Endothelial cell of umbilical vein (primary cell): ENCODE data around the gene CAPN12. TPM values are rescaled to one million over a fixed set of nuclear protein-coding genes. Genes with fewer than 3 reads are reported as not detected.

Experiments used
- BruUV-seq: library from RNA; stranded (reverse); fragments of 400-500 nt; replicated peaks from 2 replicates; lab custom pipeline; 2021; lab: Mats Ljungman, UMichigan
- CTCF ChIA-PET: fragments of 300-600, 350-600 bp; sonication (Branson Sonifier 250); formaldehyde crosslinking; loops from one replicate; lab custom pipeline; 2021; ENCODE audit warnings: antibody characterized with exemption, inconsistent platforms; lab: Charles Lee
- POLR2A ChIA-PET: fragments of 300-600, 350-600 bp; sonication (Branson Sonifier 250); formaldehyde crosslinking; loops from one replicate; lab custom pipeline; 2021; ENCODE audit warnings: antibody characterized with exemption, inconsistent platforms; lab: Charles Lee
- DNase-seq: peaks from one replicate; pipeline ENCODE4 v3.0.0-alpha.2; 2011; ENCODE audit warnings: low read depth, low spot score
- FAIRE-seq: peaks from 2 replicates; lab custom pipeline; 2011; peaks lifted over from hg19 to GRCh38; lab: Jason Lieb, UNC
- H2AFZ ChIP-seq: 2 replicates; pipeline ENCODE4 v1.6.0; 2012; ENCODE audit warnings: low read depth, low read length, control low read depth, inconsistent platforms
- H3K27ac ChIP-seq: 2 replicates; pipeline ENCODE4 v1.5.1; 2011; ENCODE audit warnings: low read depth, mild to moderate bottlenecking, control low read depth, low read length, moderate library complexity; ENCODE audit not compliant: insufficient read depth
- H3K27me3 ChIP-seq, 2 experiments: 2 replicates each; pipeline versions ENCODE4 v1.6.0 to v1.6.1; 2011; ENCODE audit warnings: low read length in 2 of 2, mixed read lengths in 1 of 2; ENCODE audit not compliant: control insufficient read depth in 2 of 2, insufficient read depth in 2 of 2
- H3K36me3 ChIP-seq, 2 experiments: 2 replicates in 1 of 2; 3 replicates in 1 of 2; pipeline ENCODE4 v1.5.1; 2011; ENCODE audit warnings: low read length in 2 of 2, mild to moderate bottlenecking in 1 of 2, moderate library complexity in 1 of 2; ENCODE audit not compliant: control insufficient read depth in 2 of 2, insufficient read depth in 2 of 2; ENCODE audit errors: extremely low read depth in 1 of 2
- H3K4me1 ChIP-seq: 3 replicates; pipeline ENCODE4 v1.5.1; 2011; ENCODE audit warnings: mild to moderate bottlenecking, low read length; ENCODE audit not compliant: control insufficient read depth, insufficient read depth; ENCODE audit errors: extremely low read depth
- H3K4me2 ChIP-seq: 2 replicates; pipeline ENCODE4 v1.6.1; 2011; ENCODE audit warnings: low read length, control low read depth, mixed read lengths; ENCODE audit not compliant: insufficient read depth
- H3K4me3 ChIP-seq, 3 experiments: fragments of 200-600 bp in 1 of 3; sonication (generic), shearing (Covaris generic) in 1 of 3; replicated peaks in 1 of 3; 2 replicates each; pipeline ENCODE4 v1.5.1; 2011 to 2016; ENCODE audit warnings: control low read depth in 3 of 3, low read length in 3 of 3, mild to moderate bottlenecking in 2 of 3, inconsistent platforms in 1 of 3, low read depth in 1 of 3, moderate library complexity in 1 of 3; ENCODE audit not compliant: insufficient read depth in 1 of 3
- H3K79me2 ChIP-seq: 2 replicates; pipeline ENCODE4 v1.6.0; 2012; ENCODE audit warnings: low read length, inconsistent platforms; ENCODE audit not compliant: control insufficient read depth, insufficient read depth
- H3K9ac ChIP-seq: replicated peaks from 2 replicates; pipeline ENCODE3; 2011; ENCODE audit warnings: low read length, control low read depth; ENCODE audit not compliant: insufficient read depth; ENCODE audit errors: extremely low read depth
- H3K9me1 ChIP-seq: replicated peaks from 3 replicates; pipeline ENCODE4 v1.6.0; 2011; ENCODE audit warnings: mild to moderate bottlenecking, low read length; ENCODE audit not compliant: control insufficient read depth, insufficient read depth; ENCODE audit errors: extremely low read depth
- H3K9me3 ChIP-seq: replicated peaks from 2 replicates; pipeline ENCODE4 v1.5.1; 2012; ENCODE audit warnings: low read length, inconsistent platforms; ENCODE audit not compliant: control insufficient read depth, insufficient read depth
- H4K20me1 ChIP-seq: replicated peaks from 2 replicates; pipeline ENCODE3; 2011; ENCODE audit warnings: mild to moderate bottlenecking, low read length; ENCODE audit not compliant: control insufficient read depth, insufficient read depth; ENCODE audit errors: extremely low read depth
- CTCF ChIP-seq, 2 donors: IDR thresholded peaks; 1 replicate in 1 of 2; 2 replicates in 1 of 2; pipeline ENCODE4 v1.5.1; 2011; ENCODE audit warnings: low read length in 2 of 2, mild to moderate bottlenecking in 2 of 2, moderate library complexity in 2 of 2, control low read depth in 1 of 2, inconsistent platforms in 1 of 2, low read depth in 1 of 2; ENCODE audit not compliant: insufficient read depth in 1 of 2; ENCODE audit errors: extremely low read depth in 1 of 2
- EZH2 ChIP-seq: IDR thresholded peaks from 2 replicates; pipeline ENCODE4 v1.6.1; 2012; ENCODE audit warnings: borderline replicate concordance, low read depth, mild to moderate bottlenecking, moderate library complexity, low read length, inconsistent platforms; ENCODE audit not compliant: severe bottlenecking
- FOS ChIP-seq: IDR thresholded peaks from 2 replicates; pipeline ENCODE4 v1.6.1; 2011; ENCODE audit warnings: mild to moderate bottlenecking, low read length, moderate library complexity, borderline replicate concordance; ENCODE audit not compliant: insufficient read depth
- GATA2 ChIP-seq: IDR thresholded peaks from 2 replicates; pipeline ENCODE4 v1.7.0; 2011; ENCODE audit warnings: low read depth, mild to moderate bottlenecking, moderate library complexity, mixed read lengths, low read length; ENCODE audit not compliant: insufficient read length, insufficient read depth
- JUN ChIP-seq: IDR thresholded peaks from 2 replicates; pipeline ENCODE4 v1.6.1; 2011; ENCODE audit warnings: borderline replicate concordance, low read depth; ENCODE audit not compliant: insufficient read length, insufficient read depth
- MYC ChIP-seq: IDR thresholded peaks from one replicate; pipeline ENCODE4 v1.6.1; 2011; ENCODE audit warnings: mild to moderate bottlenecking, low read depth, low read length
- POLR2A ChIP-seq: IDR thresholded peaks from 2 replicates; pipeline ENCODE4 v1.6.1; 2012; ENCODE audit warnings: low read depth, mild to moderate bottlenecking, control low read depth, low read length
- POLR2AphosphoS5 ChIP-seq: IDR thresholded peaks from 2 replicates; pipeline ENCODE4 v1.6.1; 2012; ENCODE audit warnings: low read depth, mild to moderate bottlenecking, control low read depth, low read length, moderate library complexity; ENCODE audit not compliant: insufficient read depth
- dilution Hi-C: fragments of 300-500 bp; cut with MboI; formaldehyde crosslinking; loops from one replicate; pipeline ENCODE4 v1.15.0; 2019; ENCODE audit warnings: low sequenced_read_pairs; ENCODE audit not compliant: extremely low pct_ligation_motif_present
- intact Hi-C: fragments of 100-400 bp; cut with micrococcal nuclease; formaldehyde crosslinking; loops from one replicate; pipeline ENCODE4 v1.10.0; 2022
- polyA plus RNA-seq, 4 experiments: library from polyadenylated mRNA; depleted of rRNA in 3 of 4; stranded (reverse) in 3 of 4; unstranded in 1 of 4; fragments of >200 nt; gene quantifications; 2 replicates each; pipeline versions ENCODE4 v1.2.1 to v1.2.3, GENCODE V29; 2011 to 2012; ENCODE audit warnings: missing spikeins in 1 of 4
- total RNA-seq: library from RNA; stranded (reverse); gene quantifications from 2 replicates; pipeline ENCODE4 v1.2.3, GENCODE V29; 2021
- TF ChIP-seq, protein P1 (sequence below): IDR thresholded peaks from 2 replicates; pipeline ENCODE4 v1.6.1; 2011; ENCODE audit not compliant: insufficient read depth, insufficient read length

CAPN12 gene
- total and polyA plus RNA-seq, 2 donors (not counting 3 experiments of a cell fraction or from before 2014, with no cell fraction given) = 0.35 TPM; not detected in 1

- FAIRE-seq = no peak
- Histone ChIP-seq H3K4me3 (no peak overlapping the region), H4K20me1 (no peaks in the 10 kb centered on the region), H3K79me2 (peaks cover 64% of the 10 kb centered on the region), H3K27ac (no peak overlapping the region), H3K27me3 (no peaks in the 10 kb centered on the region), H3K9me3 (no peaks in the 10 kb centered on the region), H3K9ac (no peak overlapping the region), H3K9me1 (no peaks in the 10 kb centered on the region), H3K4me2 (no peak overlapping the region), H3K4me1 (peaks cover 3% of the 10 kb centered on the region), H3K36me3 (peaks cover 14 to 54% of the 10 kb centered on the region in 2 experiments), H2AFZ (no peak overlapping the region)
- dilution Hi-C loops (no loop called here), intact Hi-C loops (loop anchor here (10.0 kb wide), 1 partner anchor 296 kb away; the partner anchor contains the start of gene FAM98C)
- CTCF ChIA-PET = interaction anchor here (2.1 kb wide), 1 partner anchor 67 kb away, joined by 10 read pairs; no protein-coding TSS in a partner anchor
- DNase-seq = no peak
- POLR2A ChIA-PET = no interaction called here
- no TSS peak for BruUV-seq
- TF ChIP-seq MYC = no peak
- TF ChIP-seq FOS = no peak
- TF ChIP-seq POLR2AphosphoS5 = no peak
- no peak for TF ChIP-seq CTCF (IDR thresholded peaks at IDR 0.05; ENCODE audit: extremely low read depth in 1 of 2, insufficient read depth in 1 of 2, low read depth in 1 of 2, low read length in 2 of 2)
- TF ChIP-seq GATA2 = no peak
- TF ChIP-seq, protein P1, sequence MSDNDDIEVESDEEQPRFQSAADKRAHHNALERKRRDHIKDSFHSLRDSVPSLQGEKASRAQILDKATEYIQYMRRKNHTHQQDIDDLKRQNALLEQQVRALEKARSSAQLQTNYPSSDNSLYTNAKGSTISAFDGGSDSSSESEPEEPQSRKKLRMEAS = no peak
- TF ChIP-seq JUN = no peak
- no peak for TF ChIP-seq EZH2
- no peak for TF ChIP-seq POLR2A
These were observed 43.3 kb downstream of the CAPN12 start for GRCh38 chr19:38700902-38701454.
